Jurkat, Clone E6-1 (cell line): ENCODE measurements around the gene TAS1R3.

Experiments used
- DNase-seq: peaks from one replicate; pipeline ENCODE4 v3.0.0-alpha.2; 2011; ENCODE audit warnings: low read depth, low spot score
- H3K4me3 ChIP-seq: 2 replicates; pipeline ENCODE4 v1.5.1; 2011; ENCODE audit warnings: mild to moderate bottlenecking, low read length, control low read depth, moderate library complexity

TAS1R3 gene

GRCh38 chr1:1332774-1333480, 1.8 kb downstream of the TAS1R3 start:
- no peak overlapping the region for H3K4me3 ChIP-seq
- DNase-seq = no peak

DNA sequence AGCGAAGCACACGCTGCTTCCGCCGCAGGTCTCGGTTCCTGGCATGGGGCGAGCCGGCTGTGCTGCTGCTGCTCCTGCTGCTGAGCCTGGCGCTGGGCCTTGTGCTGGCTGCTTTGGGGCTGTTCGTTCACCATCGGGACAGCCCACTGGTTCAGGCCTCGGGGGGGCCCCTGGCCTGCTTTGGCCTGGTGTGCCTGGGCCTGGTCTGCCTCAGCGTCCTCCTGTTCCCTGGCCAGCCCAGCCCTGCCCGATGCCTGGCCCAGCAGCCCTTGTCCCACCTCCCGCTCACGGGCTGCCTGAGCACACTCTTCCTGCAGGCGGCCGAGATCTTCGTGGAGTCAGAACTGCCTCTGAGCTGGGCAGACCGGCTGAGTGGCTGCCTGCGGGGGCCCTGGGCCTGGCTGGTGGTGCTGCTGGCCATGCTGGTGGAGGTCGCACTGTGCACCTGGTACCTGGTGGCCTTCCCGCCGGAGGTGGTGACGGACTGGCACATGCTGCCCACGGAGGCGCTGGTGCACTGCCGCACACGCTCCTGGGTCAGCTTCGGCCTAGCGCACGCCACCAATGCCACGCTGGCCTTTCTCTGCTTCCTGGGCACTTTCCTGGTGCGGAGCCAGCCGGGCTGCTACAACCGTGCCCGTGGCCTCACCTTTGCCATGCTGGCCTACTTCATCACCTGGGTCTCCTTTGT, 2.6 kb downstream of the TAS1R3 start:
- no peak overlapping the region for H3K4me3 ChIP-seq
- no peak for DNase-seq

DNA sequence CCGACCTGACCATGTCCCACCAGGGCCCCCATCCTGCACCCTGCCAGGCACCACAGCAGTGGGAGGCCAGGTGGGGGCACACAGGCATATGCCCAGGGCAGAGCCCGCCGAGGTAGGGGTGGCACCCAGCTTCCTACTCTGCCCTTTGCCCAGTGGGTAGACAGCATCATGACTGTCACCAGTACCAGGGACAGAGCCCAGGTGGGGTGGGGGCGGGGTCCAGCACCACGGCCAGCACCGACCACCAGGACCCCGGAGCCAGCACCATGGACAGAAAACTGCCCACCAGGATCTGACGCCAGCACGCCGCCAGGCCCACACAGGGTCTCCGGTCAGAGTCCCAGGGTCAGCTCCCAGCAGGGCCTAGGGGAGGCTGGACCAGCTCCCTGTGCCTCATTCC, 3.8 kb downstream of the TAS1R3 start:
- H3K4me3 ChIP-seq = no peak overlapping the region
- DNase-seq = no peak

DNA sequence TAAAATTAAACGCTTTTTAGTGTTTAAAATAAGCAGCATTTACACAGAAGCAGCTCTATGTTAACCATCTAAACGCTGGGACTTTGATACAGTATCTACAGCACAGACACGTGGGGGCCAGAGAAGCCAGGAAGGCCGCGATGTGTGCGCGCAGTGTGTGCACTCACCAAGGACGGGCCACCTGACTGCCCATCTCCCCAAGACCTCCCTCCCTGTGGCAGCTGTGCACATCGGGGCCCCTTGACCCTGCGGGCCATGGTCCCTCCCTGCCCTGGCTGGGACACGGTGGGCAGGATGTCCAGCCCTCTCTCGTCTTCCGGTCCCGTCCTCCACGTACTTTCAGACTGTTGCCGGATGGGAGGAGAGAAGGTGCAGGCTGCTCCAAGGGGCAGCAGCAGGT, 4.2 kb downstream of the TAS1R3 start:
- H3K4me3 ChIP-seq = no peak overlapping the region
- DNase-seq = no peak

DNA sequence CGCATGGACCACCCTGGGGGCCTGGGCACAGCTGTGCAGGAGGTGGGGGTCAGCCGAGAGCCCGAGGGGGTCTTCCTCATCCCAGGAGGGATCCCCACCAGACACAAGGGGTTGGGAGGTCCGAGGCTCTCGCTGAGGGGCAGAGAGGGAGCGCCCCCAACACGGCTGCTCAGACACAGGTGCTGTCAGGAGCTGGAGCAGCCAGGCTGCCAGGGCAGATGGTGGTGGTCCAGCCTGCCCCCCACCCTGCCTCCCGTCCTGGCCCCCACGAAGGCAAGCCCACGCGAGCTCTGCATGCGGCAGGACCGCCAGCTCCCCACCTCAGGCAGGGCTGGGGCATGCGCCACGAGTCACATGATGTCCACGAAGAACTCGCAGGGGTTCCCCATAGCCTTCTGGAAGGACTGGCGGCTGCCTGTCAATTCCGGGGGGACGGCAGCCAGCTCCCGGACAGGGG, 4.7 kb downstream of the TAS1R3 start:
- DNase-seq = no peak
- no peak overlapping the region for H3K4me3 ChIP-seq

DNA sequence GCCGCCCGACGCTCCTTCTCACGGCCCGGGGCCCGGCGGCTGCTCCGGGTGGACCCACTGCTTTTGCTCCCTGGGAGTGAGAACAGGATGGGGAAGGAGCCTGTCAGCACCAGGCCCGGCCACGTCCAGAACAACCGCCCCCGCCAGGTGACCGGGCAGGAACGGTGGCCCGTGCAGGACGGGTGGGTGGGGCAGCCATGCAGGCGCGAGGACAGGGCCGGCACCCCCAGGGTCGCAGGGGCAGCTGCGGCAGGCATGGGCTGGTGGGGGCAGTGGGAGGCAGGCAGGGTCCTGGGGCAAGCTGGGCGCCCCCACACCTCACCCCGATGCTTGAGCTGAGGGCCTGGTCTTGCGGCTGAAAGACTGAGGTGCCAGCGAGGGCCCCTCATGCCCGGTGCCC, 5.4 kb downstream of the TAS1R3 start:
- H3K4me3 ChIP-seq = no peak overlapping the region
- DNase-seq = no peak

DNA sequence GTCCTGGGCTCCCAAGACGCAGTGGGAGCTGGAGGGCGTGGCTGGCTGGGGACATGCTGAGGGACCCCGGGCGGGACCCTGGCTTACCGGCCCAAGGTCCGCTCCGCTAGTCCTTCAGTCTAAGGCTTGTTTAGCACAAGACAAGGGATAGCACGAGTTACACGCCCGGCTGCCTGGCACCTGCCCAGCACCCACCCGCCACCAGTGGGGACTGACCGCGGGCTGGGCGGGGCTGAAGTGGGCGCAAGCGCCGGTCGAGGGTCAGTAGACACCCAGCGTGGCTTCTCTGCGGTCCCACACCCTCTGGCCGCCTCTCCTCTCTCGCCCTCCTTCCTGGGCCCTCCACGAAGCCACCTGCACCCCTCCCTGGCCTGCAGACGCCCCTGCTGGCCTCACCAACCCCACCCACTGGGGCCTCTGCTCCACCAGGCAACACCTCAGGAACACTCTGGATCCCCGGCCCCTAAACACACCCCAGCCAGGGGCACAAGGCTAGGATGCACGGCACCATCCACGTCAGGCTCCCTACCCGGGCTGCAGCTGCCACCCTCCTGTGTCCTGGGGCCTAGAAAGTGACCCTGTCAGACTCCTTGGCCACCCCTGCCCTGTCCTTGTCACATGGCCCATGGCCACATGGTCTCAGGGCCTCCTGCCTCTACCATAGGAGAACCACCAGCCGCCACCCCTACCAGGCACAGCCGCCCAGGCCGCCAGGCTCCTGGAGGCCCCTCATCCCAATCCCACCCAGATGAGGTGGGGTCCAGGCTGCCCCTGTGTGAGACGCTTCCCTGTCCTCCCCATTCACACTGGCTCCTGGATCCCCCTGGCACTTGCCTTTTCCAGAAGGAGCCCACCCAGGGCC, 6.1 kb downstream of the TAS1R3 start:
- no peak overlapping the region for H3K4me3 ChIP-seq
- no peak for DNase-seq

DNA sequence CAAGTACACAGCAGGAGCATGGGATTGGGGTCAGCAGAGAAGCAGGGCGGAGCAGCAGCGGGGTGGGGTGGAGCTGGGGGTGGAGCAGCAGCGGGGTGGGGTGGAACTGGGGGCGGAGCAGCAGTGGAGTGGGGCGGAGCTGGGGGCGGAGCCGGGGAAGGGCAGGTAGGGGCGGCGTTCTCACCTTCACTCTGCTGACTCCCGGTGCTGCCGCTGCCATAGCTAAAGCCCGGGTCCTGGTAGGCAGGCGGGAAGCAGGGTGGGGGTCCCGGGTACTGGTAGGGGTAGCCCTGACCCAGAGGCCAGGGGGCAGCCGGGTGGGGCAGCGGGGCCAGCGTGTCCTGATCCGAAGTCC, 6.7 kb downstream of the TAS1R3 start:
- no peak for DNase-seq

GRCh38 chr1:1338278-1338677, 7.2 kb downstream of the TAS1R3 start:
- no peak for DNase-seq
- H3K4me3 ChIP-seq = no peak overlapping the region

More for the DNA sequence above, 6.7 kb downstream of the TAS1R3 start:
- no peak overlapping the region for H3K4me3 ChIP-seq

GRCh38 chr1:1340185-1340584, 9.1 kb downstream of the TAS1R3 start:
- H3K4me3 ChIP-seq = no peak overlapping the region
- DNase-seq = no peak

- H3K4me3 ChIP-seq = no peak overlapping the region
- DNase-seq = no peak
Measured at GRCh38 chr1:1340791-1341548, 9.9 kb downstream of the TAS1R3 start.

DNA sequence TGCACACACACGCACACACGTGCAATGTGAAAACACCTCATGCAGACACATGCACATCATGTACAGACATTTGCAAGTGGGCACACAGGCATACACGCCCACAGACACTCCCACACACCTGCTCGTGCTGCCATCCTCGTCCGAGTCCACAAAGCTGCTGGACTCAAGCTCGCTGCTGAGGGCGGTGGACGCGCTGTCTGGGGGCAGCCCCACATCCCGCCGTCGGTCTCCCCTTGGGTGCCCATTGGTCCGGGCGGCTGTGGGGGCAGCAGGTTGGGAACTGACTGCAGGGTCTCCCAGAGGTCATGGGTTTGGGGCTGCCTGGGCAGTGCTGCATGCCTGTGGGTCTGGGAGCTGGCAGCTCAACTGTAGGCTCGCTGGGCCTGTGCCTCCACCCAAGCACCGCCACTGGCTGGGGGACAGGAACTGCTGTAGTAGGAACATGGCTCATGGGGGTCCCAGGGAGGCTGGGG, 10.5 kb downstream of the TAS1R3 start:
- DNase-seq = no peak
- H3K4me3 ChIP-seq = no peak overlapping the region

GRCh38 chr1:1342061-1342562, 11.0 kb downstream of the TAS1R3 start:
- no peak overlapping the region for H3K4me3 ChIP-seq
- no peak for DNase-seq

DNA sequence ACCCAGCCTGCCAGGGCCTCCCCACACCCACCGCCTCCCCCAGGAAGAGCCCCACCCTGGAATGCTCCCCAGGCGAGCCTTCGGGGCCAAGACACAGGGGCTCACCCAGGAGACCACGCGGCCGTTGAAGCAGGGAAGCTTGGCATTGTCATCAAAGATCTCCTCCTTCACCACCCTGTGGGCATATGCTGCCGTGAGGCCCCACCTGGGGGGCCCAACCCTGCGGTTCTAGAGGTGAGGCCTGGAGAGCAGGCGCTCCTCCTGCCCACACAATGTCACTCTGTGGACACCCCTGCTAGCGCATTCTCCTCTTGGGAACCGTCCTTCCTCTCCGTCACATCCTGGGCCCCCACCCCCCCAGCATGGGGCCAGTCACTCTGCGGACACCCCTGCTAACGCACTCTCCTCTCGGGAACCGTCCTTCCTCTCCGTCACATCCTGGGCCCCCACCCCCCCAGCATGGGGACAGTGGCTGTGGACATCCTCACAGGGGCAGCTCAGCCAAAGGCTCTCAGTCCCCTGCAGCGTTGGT, 11.6 kb downstream of the TAS1R3 start:
- no peak for DNase-seq
- H3K4me3 ChIP-seq = no peak overlapping the region

- H3K4me3 ChIP-seq = no peak overlapping the region
- no peak for DNase-seq
Measured at GRCh38 chr1:1343811-1344421, 12.8 kb downstream of the TAS1R3 start.

DNA sequence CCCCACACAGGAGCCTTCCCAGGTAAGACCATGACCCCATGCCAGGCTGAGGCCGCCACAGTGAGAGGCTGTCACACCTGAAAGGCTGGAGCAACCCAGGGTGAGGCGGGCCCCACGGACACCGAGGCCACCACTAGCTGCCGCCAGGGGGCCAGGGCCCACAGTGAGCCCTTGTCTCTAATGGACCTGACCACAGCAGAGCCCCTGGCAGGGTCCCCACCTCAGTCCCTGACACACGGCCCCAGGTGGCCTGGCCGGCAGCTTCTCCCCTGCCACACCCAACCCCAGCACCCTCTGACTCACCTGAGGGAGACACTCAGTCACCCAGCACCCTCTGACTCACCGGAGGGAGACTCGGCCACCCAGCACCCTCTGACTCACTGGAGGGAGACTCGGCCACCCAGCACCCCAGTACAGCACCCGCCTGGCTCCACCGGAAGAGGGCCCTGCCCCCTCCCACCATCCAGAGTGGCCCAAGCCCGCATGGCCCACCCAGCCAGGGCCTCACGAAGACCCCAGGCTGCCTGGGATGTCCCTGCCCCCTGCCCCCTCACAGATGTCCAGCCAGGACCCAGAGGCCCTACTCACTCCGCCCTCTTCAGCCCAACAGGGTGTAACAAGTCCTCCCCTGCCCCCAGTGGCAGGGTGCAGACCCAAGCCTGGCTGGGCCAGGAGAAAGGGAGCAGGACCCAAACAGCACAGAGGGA, 13.7 kb downstream of the TAS1R3 start:
- no peak overlapping the region for H3K4me3 ChIP-seq
- DNase-seq = no peak

- H3K4me3 ChIP-seq = no peak overlapping the region
- DNase-seq = no peak
Measured at GRCh38 chr1:1345384-1345783, 14.3 kb downstream of the TAS1R3 start.
